ENCODE results near the gene CLN6.

The CLN6 gene

DNA sequence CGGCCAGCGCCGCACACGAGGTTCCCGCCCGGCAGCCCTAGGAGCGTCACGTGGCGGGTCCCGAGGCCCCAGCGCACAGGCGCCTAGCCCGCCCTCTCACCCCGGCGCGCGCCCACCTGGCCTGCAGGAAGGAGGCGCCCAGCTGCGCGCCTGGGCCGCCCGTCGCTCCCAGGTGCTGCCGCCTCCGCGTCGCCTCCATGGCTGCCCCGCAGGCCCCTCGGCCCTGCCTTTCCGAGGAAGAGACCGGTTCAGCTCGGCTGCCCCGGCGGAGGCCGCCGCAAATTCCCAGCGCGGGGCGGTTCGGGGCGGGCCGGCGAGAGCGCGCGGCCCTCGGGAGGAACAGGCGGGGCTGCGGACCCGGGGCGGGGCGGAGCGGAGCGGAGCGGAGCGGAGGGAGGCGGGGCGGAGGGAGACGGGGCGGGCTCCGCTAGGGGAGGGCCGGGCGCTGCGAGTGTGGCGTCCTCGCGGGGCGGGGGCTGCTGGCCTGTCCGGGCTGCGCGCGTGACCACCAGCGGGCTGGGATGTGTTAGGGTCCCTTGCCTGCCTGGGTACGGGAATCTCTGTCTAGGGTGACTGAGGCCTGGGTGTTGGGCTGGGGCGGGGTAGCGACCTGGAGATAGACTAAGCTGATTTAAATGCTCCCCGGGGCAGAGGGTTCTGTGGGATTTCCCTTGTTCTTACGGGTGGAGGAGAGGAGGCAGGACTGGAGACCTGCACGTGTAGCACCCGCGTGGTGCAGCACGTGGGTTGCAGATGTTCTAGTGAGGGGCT, at the start of gene CLN6:
Gene CLN6, minus strand, starts transcription at position 343 of the 771 bp plus-strand sequence. Its CDS starts 144 bp downstream, at position 199.
- peak; percentile 55 for FAIRE-seq
- peak; percentile 80 for DNase-seq (ENCODE audit: extremely low spot score, insufficient read length, low read depth)

GRCh38 chr15:68278595-68279405, 49.3 kb upstream of the CLN6 start:
- FAIRE-seq (no peak), DNase-seq (ENCODE audit: extremely low spot score, insufficient read length, low read depth) (no peak)

DNA sequence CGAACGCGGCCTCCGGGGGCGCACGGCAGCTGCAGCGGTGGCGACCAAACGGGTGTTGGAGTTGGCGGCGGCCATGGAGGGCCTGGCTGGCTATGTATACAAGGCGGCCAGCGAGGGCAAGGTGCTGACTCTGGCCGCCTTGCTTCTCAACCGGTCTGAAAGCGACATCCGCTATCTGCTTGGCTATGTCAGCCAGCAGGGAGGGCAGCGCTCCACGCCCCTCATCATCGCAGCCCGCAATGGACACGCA, 48.7 kb upstream of the CLN6 start:
- FAIRE-seq, result no peak
- DNase-seq (ENCODE audit: extremely low spot score, insufficient read length, low read depth), result no peak

GRCh38 chr15:68277603-68278344, 48.2 kb upstream of the CLN6 start, which contains the start of gene FEM1B:
Gene FEM1B, plus strand, starts transcription at chr15:68277745. Its CDS starts 673 bp downstream, at chr15:68278418.
- DNase-seq (ENCODE audit: extremely low spot score, insufficient read length, low read depth) (peak; percentile 79), FAIRE-seq (peak; percentile 81)

DNA sequence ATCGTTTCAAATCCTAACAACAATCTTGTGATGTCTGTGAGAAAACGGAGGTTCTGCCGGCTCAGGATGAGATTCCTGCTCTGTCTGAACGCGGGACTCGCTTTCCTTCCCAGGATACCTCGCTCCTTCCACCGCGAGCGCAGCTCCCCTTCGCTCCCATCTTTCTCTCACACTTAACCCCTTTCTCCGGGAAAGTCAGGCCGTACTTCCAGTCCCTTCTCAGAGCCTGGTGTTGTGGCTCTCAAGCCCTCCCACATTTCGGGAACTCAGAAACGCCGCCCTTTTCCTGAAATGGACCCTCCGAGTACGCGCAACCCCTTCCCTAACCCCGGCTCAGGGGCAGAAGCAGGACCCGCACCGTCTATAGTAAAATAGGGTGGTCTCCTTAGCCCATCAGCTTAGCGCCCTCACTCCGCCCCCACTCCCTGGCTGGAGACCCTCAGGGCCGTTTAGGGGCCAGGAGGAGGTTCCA, 47.6 kb upstream of the CLN6 start:
- no peak for FAIRE-seq
- no peak for DNase-seq (ENCODE audit: extremely low spot score, insufficient read length, low read depth)

DNA sequence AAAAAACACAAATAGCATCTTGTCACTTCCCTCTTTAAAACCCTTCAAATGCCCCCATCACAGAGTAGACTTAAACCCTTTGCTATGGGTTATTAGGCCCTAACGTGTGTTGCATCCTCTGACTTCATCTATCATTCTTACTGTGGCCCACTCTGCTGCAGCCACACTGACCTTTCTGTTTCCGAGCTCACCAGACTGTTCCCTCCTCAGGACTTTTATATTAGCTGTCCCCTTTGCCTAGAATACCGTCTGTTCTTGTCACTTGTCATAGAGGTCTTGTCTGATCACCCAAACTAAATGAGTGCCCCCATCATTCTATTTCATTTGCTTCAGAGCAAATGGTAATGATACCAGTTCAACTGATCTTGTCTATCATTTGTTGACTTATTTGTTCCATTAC, 47.1 kb upstream of the CLN6 start:
- FAIRE-seq, result no peak
- DNase-seq (ENCODE audit: extremely low spot score, insufficient read length, low read depth), result no peak

- no peak for DNase-seq (ENCODE audit: extremely low spot score, insufficient read length, low read depth)
- no peak for FAIRE-seq
Measured at GRCh38 chr15:68275165-68275746, 45.7 kb upstream of the CLN6 start.

DNA sequence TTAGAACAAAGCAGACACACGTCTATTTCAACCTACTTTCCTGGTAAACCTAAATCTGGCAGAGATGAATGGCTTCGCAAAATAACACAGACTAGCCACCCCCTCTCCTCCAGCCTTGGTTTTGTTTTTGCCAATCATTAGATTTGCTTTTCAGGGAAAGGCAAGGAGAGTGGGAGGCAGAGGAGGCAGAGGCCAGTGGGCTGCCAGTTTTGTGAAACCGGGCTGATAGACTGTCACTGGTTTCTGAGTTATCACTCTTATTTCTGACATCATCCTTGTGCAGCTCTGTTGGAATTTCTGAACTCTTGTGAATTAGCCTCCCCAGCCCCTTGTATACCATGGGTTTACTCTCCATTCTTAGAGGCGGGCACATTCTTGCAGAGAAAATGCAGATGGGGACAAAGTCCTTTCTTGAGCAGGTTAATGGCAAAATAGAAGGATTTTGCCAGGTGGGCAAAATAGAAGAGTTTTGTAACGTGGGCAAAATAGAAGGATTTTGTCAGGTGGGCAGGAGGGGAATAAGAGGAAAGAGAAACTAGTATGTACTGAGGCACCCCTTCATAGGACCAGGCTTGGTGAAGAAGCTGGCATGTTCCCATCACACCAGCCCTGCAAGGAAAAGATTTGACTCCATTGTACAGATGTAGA, 44.8 kb upstream of the CLN6 start:
- no peak for DNase-seq (ENCODE audit: extremely low spot score, insufficient read length, low read depth)

DNA sequence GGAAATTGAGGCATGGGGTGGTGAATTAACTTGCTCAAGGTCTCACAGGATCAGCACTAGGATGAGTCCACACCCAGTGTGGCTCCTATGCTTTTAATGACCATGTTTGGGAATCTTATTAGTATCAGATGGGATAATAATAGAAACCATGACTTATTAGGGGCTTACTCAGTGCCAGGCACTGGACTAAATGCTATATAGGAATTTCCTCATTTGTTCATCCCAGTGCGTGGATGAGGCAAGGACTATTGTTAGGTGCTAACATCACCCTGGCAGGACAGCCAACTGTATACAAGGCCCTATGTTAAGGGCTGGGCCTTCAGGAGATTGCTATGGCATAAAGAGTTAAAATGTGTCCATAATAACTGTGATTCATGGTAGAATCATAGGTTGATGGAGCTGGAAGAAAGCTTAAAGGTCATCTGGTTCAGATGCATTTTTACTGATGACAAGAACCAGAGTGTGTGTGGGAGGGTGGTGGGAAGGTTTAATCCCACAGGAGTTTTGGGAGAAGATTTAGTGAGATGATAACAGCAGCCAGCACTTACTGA, 43.3 kb upstream of the CLN6 start:
- DNase-seq (ENCODE audit: extremely low spot score, insufficient read length, low read depth), result no peak
- no peak for FAIRE-seq

More for the DNA sequence above, 44.8 kb upstream of the CLN6 start:
- FAIRE-seq, result no peak

DNA sequence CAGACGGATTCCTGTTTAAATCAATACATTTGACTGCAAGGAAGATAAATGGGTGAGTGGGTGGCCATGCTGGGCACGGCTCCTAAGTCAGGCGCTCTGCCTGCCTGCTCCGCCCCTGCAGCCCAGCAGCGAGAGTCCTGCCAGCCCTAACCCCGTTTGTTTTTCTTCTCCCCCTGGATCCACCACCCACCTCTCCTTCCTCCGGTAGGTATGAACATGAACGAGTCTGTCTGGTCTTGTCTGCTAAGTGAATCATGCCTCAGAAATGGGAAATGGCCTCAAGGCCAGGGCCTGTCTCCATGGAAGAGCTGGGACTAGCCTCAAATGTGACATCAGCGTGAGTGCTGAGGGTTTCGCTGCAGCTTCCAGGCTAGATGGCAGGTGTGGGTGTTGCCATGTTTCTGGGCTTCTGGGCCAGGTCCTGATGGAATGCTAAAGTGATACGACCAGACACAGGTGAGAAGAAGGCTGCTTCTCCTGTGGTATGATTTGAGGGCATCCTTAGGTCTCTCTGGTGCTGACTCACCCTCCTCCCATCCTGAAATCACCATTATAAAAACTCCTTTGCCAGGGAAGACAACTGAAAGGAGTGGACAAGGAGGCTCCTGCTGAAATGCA, 42.4 kb upstream of the CLN6 start:
- no peak for FAIRE-seq
- DNase-seq (ENCODE audit: extremely low spot score, insufficient read length, low read depth), result no peak

- DNase-seq (ENCODE audit: extremely low spot score, insufficient read length, low read depth) (no peak), FAIRE-seq (no peak)
Measured at GRCh38 chr15:68268405-68268804, 38.9 kb upstream of the CLN6 start.

DNA sequence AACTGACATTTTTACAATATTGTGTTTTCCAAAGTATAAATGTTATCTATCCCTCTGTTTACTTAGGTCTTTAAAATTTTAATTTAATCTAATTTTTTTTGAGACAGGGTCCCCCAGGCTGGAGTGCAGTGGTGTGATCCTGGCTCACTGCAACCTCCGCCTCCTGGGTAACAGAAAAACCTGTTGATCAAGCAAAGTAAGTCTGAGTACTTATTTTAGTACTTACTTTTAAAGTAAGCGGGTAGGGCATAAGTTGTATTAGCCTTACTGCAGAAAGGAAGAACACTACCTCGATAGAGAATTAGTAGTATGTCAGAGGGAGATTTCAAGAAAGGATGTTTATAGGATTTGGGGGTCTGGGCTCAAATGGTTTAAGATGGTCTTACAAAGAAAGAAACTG, 36.1 kb upstream of the CLN6 start:
- FAIRE-seq (no peak), DNase-seq (ENCODE audit: extremely low spot score, insufficient read length, low read depth) (no peak)

DNA sequence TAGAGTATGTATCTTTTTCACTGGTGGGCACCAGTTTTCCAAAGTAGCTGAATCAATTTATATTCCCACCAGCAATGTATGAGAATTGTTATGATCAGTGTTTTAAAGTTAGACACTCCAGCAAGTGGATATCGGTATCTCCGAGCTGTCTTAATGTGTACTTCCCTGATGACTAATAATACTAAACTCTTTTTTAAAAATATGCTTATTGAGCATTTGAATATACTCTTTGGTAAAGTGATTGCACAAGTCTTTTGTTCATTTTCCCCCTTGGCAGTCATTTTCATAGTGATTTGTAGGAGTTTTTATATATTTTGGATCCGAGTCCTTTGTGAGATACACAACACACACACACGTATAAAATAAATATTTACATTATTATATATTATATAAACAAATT, 35.6 kb upstream of the CLN6 start:
- FAIRE-seq, result no peak

GRCh38 chr15:68264282-68264681, 34.8 kb upstream of the CLN6 start:
- FAIRE-seq, result no peak
- DNase-seq (ENCODE audit: extremely low spot score, insufficient read length, low read depth), result no peak

More for the DNA sequence above, 35.6 kb upstream of the CLN6 start:
- DNase-seq (ENCODE audit: extremely low spot score, insufficient read length, low read depth), result no peak

GRCh38 chr15:68262514-68263356, 33.2 kb upstream of the CLN6 start:
- FAIRE-seq, result no peak
- no peak for DNase-seq (ENCODE audit: extremely low spot score, insufficient read length, low read depth)

- FAIRE-seq (no peak), DNase-seq (ENCODE audit: extremely low spot score, insufficient read length, low read depth) (no peak)
Measured at GRCh38 chr15:68261980-68262379, 32.5 kb upstream of the CLN6 start.

GRCh38 chr15:68261241-68261640, 31.7 kb upstream of the CLN6 start:
- no peak for FAIRE-seq

GRCh38 chr15:68259883-68260282, 30.4 kb upstream of the CLN6 start:
- no peak for DNase-seq (ENCODE audit: extremely low spot score, insufficient read length, low read depth)
- FAIRE-seq, result no peak

More at GRCh38 chr15:68261241-68261640, 31.7 kb upstream of the CLN6 start:
- no peak for DNase-seq (ENCODE audit: extremely low spot score, insufficient read length, low read depth)
